ENCODE results near the gene CHD5.

DNA sequence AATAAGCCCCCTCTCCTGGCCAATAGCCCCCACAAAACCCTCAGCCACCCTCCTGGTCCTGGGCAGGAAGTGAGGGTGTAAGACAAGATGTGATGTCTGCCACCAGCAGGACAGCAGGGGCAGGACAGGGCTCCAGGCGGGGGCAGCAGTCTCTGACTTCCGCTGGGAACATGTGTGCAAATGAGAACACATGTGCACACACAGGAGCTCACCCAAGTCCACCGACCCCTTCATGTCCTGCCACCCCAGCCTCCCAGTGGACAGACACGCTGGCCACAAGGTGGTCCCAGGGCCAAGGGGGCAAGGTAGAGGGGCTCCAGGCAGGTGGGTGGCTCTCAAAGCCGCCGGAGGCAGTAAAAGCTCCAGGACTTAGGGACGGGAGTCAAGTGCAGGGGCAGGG lies 74.4 kb downstream of the CHD5 start:
- TF ChIP-seq, protein P1, sequence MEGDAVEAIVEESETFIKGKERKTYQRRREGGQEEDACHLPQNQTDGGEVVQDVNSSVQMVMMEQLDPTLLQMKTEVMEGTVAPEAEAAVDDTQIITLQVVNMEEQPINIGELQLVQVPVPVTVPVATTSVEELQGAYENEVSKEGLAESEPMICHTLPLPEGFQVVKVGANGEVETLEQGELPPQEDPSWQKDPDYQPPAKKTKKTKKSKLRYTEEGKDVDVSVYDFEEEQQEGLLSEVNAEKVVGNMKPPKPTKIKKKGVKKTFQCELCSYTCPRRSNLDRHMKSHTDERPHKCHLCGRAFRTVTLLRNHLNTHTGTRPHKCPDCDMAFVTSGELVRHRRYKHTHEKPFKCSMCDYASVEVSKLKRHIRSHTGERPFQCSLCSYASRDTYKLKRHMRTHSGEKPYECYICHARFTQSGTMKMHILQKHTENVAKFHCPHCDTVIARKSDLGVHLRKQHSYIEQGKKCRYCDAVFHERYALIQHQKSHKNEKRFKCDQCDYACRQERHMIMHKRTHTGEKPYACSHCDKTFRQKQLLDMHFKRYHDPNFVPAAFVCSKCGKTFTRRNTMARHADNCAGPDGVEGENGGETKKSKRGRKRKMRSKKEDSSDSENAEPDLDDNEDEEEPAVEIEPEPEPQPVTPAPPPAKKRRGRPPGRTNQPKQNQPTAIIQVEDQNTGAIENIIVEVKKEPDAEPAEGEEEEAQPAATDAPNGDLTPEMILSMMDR (IDR thresholded peaks at IDR 0.05) = no peak
- TF ChIP-seq POLR2A (IDR thresholded peaks at IDR 0.05) = no peak
